Astrocyte of the cerebellum (primary cell): ENCODE data around the gene ARID3B.

Source experiments
- DNase-seq: peaks from one replicate; pipeline ENCODE4 v3.0.0-alpha.2; 2011; ENCODE audit warnings: low read depth
- H3K4me3 ChIP-seq: 2 replicates; pipeline ENCODE4 v1.5.1; 2011; ENCODE audit warnings: mild to moderate bottlenecking, low read depth, low read length, moderate library complexity
- CTCF ChIP-seq: IDR thresholded peaks from 2 replicates; pipeline ENCODE4 v1.5.1; 2012; ENCODE audit warnings: low read length, low read depth, moderate library complexity, mild to moderate bottlenecking; ENCODE audit errors: missing control alignments
- in situ Hi-C: cut with HindIII; loops from 2 replicates; pipeline ENCODE4 v1.10.0; 2017; ENCODE audit warnings: low sequenced_read_pairs

ARID3B gene

GRCh38 chr15:74519311-74519710, 21.7 kb upstream of the ARID3B start:
- in situ Hi-C loops = no loop called here
- TF ChIP-seq CTCF = no peak
- DNase-seq = no peak
- no peak overlapping the region for H3K4me3 ChIP-seq

GRCh38 chr15:74520407-74520806, 20.6 kb upstream of the ARID3B start:
- H3K4me3 ChIP-seq = no peak overlapping the region
- no peak for DNase-seq
- no peak for TF ChIP-seq CTCF
- in situ Hi-C loops = no loop called here

GRCh38 chr15:74523982-74524381, 17.0 kb upstream of the ARID3B start:
- no peak overlapping the region for H3K4me3 ChIP-seq
- in situ Hi-C loops = no loop called here
- no peak for TF ChIP-seq CTCF
- DNase-seq = no peak

- H3K4me3 ChIP-seq = no peak overlapping the region
- TF ChIP-seq CTCF = no peak
- no peak for DNase-seq
- in situ Hi-C loops = no loop called here
Measured at GRCh38 chr15:74525309-74525708, 15.7 kb upstream of the ARID3B start.

GRCh38 chr15:74525945-74526344, 15.1 kb upstream of the ARID3B start:
- no peak overlapping the region for H3K4me3 ChIP-seq
- in situ Hi-C loops = no loop called here
- TF ChIP-seq CTCF = no peak
- DNase-seq = no peak

GRCh38 chr15:74528876-74529275, 12.1 kb upstream of the ARID3B start:
- no peak for TF ChIP-seq CTCF
- no peak for DNase-seq
- H3K4me3 ChIP-seq = no peak overlapping the region
- in situ Hi-C loops = no loop called here

- in situ Hi-C loops = no loop called here
- peak; percentile 24 for DNase-seq
- TF ChIP-seq CTCF = no peak
- H3K4me3 ChIP-seq = no peak overlapping the region
Measured at GRCh38 chr15:74529921-74530320, 11.1 kb upstream of the ARID3B start.
